OCI-LY7 (cell line): ENCODE results near the gene MVK. TPM values are rescaled to one million over a fixed set of nuclear protein-coding genes. Genes with fewer than 3 reads are reported as not detected.

Source experiments
- BruUV-seq: library from RNA; stranded (reverse); fragments of 400-500 nt; replicated peaks from 2 replicates; lab custom pipeline; 2021; lab: Mats Ljungman, UMichigan
- CTCF ChIA-PET: fragments of 300-600 bp; sonication (Branson Sonifier 250); formaldehyde crosslinking; loops from one replicate; lab custom pipeline; 2022; ENCODE audit warnings: antibody characterized with exemption; ENCODE audit not compliant: unreplicated experiment; lab: Charles Lee
- POLR2A ChIA-PET: fragments of 300-600 bp; sonication (Branson Sonifier 250); formaldehyde crosslinking; loops from one replicate; lab custom pipeline; 2022; ENCODE audit warnings: antibody characterized with exemption; lab: Charles Lee
- DNase-seq: peaks from one replicate; pipeline ENCODE4 v3.0.0-alpha.2; 2015; ENCODE audit warnings: low spot score
- H2AFZ ChIP-seq: fragments of 200-600 bp; sonication (generic), shearing (Covaris generic); 2 replicates; pipeline ENCODE4 v1.6.1; 2014; ENCODE audit warnings: mild to moderate bottlenecking, antibody characterized with exemption, low read length, moderate library complexity
- H3K27ac ChIP-seq: fragments of 200-600 bp; sonication (generic); 2 replicates; pipeline ENCODE4 v1.5.1; 2014; ENCODE audit warnings: mixed run types, low read depth, mild to moderate bottlenecking, moderate library complexity, low read length, inconsistent platforms; ENCODE audit not compliant: poor library complexity, severe bottlenecking
- H3K36me3 ChIP-seq: fragments of 200-600 bp; sonication (generic); 2 replicates; pipeline ENCODE4 v1.6.1; 2014; ENCODE audit warnings: mild to moderate bottlenecking, antibody characterized with exemption, low read length, moderate library complexity, mixed read lengths; ENCODE audit not compliant: insufficient read depth
- H3K4me1 ChIP-seq: fragments of 200-600 bp; sonication (generic); 2 replicates; pipeline ENCODE4 v1.5.1; 2014; ENCODE audit warnings: mild to moderate bottlenecking, low read length; ENCODE audit not compliant: insufficient read depth, poor library complexity, severe bottlenecking
- H3K4me2 ChIP-seq: fragments of 200-600 bp; sonication (generic); 2 replicates; pipeline ENCODE4 v1.6.1; 2014; ENCODE audit warnings: mild to moderate bottlenecking, low read length
- H3K4me3 ChIP-seq: fragments of 200-600 bp; sonication (generic); 2 replicates; pipeline ENCODE4 v1.5.1; 2014; ENCODE audit warnings: mild to moderate bottlenecking, low read depth, low read length; ENCODE audit not compliant: poor library complexity, severe bottlenecking
- H3K79me2 ChIP-seq: fragments of 200-600 bp; sonication (generic); 2 replicates; pipeline ENCODE4 v1.6.1; 2016; ENCODE audit warnings: low read depth, mild to moderate bottlenecking, low read length, moderate library complexity, mixed read lengths; ENCODE audit not compliant: insufficient read depth
- H3K9me2 ChIP-seq: fragments of 200-600 bp; sonication (generic); 2 replicates; pipeline ENCODE4 v1.6.1; 2016; ENCODE audit warnings: mild to moderate bottlenecking, low read length, mixed read lengths; ENCODE audit not compliant: insufficient read depth
- H3K9me3 ChIP-seq: fragments of 200-600 bp; sonication (generic); 2 replicates; pipeline ENCODE4 v1.6.1; 2014; ENCODE audit warnings: mild to moderate bottlenecking, mixed run types, low read length, mixed read lengths
- H4K20me1 ChIP-seq: fragments of 200-600 bp; sonication (generic); 2 replicates; pipeline ENCODE4 v1.6.1; 2014; ENCODE audit warnings: mild to moderate bottlenecking, antibody characterized with exemption, low read length, moderate library complexity, mixed read lengths; ENCODE audit not compliant: insufficient read depth
- CTCF ChIP-seq: fragments of 200-600 bp; sonication (generic); conservative IDR thresholded peaks from 2 replicates; pipeline ENCODE4 v1.5.1; 2014; ENCODE audit warnings: mild to moderate bottlenecking, antibody characterized with exemption, low read length, moderate library complexity, mixed read lengths
- EZH2phosphoT487 ChIP-seq: fragments of 200-600 bp; sonication (generic); IDR thresholded peaks from 2 replicates; pipeline ENCODE4 v1.6.1; 2018; ENCODE audit warnings: low read depth, borderline replicate concordance, mild to moderate bottlenecking, mixed run types, antibody characterized with exemption, low read length, moderate library complexity, mixed read lengths
- intact Hi-C: fragments of 100-400 bp; cut with micrococcal nuclease; formaldehyde crosslinking; loops from one replicate; pipeline ENCODE4 v1.10.0; 2022; ENCODE audit not compliant: unreplicated experiment
- total RNA-seq, 2 experiments: library from RNA; depleted of rRNA in 1 of 2; stranded (reverse); fragments of >200 nt in 1 of 2; shearing (Covaris generic) in 1 of 2; gene quantifications; 2 replicates each; pipeline ENCODE4 v1.2.3, GENCODE V29; 2014 to 2022

Gene MVK
- total RNA-seq, 2 experiments from 2014 or later, result 27.0 to 47.4 TPM

GRCh38 chr12:109588461-109589239, 15.1 kb downstream of the MVK start:
- ChIA-PET CTCF (no interaction called here), POLR2A (interaction anchor here (0.7 kb wide), 1 partner anchor 1370 kb away, joined by 3 read pairs; no protein-coding TSS in a partner anchor)
- no peak overlapping the region for H2AFZ ChIP-seq
- DNase-seq, result no peak
- intact Hi-C loops, result no loop called here
- H3K27ac ChIP-seq, result no peak overlapping the region
- no peak overlapping the region for H3K4me2 ChIP-seq
- no peaks in the 10 kb centered on the region for H3K9me3 ChIP-seq
- no peaks in the 10 kb centered on the region for H3K4me1 ChIP-seq
- H3K36me3 ChIP-seq, result peaks cover 6% of the 10 kb centered on the region; the same call in 1 of the 2 replicates
- TF ChIP-seq CTCF, result no peak
- no peak for TF ChIP-seq EZH2phosphoT487
- H4K20me1 ChIP-seq, result no peaks in the 10 kb centered on the region
- no peak overlapping the region for H3K4me3 ChIP-seq
- no TSS peak for BruUV-seq
- H3K9me2 ChIP-seq, result no peaks in the 10 kb centered on the region
- no peaks in the 10 kb centered on the region for H3K79me2 ChIP-seq

GRCh38 chr12:109589240-109589590, 15.6 kb downstream of the MVK start:
- H4K20me1 ChIP-seq, result no peaks in the 10 kb centered on the region
- intact Hi-C loops, result no loop called here
- no peak overlapping the region for H2AFZ ChIP-seq
- H3K9me2 ChIP-seq, result no peaks in the 10 kb centered on the region
- H3K4me2 ChIP-seq, result no peak overlapping the region
- POLR2A ChIA-PET, result no interaction called here
- BruUV-seq, result no TSS peak
- CTCF ChIA-PET, result no interaction called here
- no peaks in the 10 kb centered on the region for H3K9me3 ChIP-seq
- H3K79me2 ChIP-seq, result no peaks in the 10 kb centered on the region
- H3K4me3 ChIP-seq, result no peak overlapping the region
- H3K4me1 ChIP-seq, result no peaks in the 10 kb centered on the region
- peaks cover under 1% of the 10 kb centered on the region; the same call in 1 of the 2 replicates for H3K36me3 ChIP-seq
- no peak overlapping the region for H3K27ac ChIP-seq
- no peak for DNase-seq
- TF ChIP-seq CTCF (no peak), EZH2phosphoT487 (no peak)

GRCh38 chr12:109589691-109590245, 16.2 kb downstream of the MVK start:
- H3K4me3 ChIP-seq, result no peak overlapping the region
- H3K36me3 ChIP-seq, result no peaks in the 10 kb centered on the region; the same call in 1 of the 2 replicates
- no peaks in the 10 kb centered on the region for H3K9me2 ChIP-seq
- no peak overlapping the region for H3K4me2 ChIP-seq
- no peak overlapping the region for H3K27ac ChIP-seq
- intact Hi-C loops, result no loop called here
- H4K20me1 ChIP-seq, result no peaks in the 10 kb centered on the region
- no peak for DNase-seq
- TF ChIP-seq EZH2phosphoT487 (no peak), CTCF (no peak)
- CTCF ChIA-PET, result no interaction called here
- no peaks in the 10 kb centered on the region for H3K4me1 ChIP-seq
- BruUV-seq, result no TSS peak
- no peak overlapping the region for H2AFZ ChIP-seq
- no peaks in the 10 kb centered on the region for H3K9me3 ChIP-seq
- POLR2A ChIA-PET, result no interaction called here
- H3K79me2 ChIP-seq, result no peaks in the 10 kb centered on the region
